ENCODE results near the gene ILF3. TPM values are rescaled to one million over a fixed set of nuclear protein-coding genes. Genes with fewer than 3 reads are reported as not detected.

The ILF3 gene
- total RNA-seq, 5 donors from 2014 or later (not counting 1 experiment from before 2014, with no cell fraction given) = 331 to 490 (median 370) TPM

DNA sequence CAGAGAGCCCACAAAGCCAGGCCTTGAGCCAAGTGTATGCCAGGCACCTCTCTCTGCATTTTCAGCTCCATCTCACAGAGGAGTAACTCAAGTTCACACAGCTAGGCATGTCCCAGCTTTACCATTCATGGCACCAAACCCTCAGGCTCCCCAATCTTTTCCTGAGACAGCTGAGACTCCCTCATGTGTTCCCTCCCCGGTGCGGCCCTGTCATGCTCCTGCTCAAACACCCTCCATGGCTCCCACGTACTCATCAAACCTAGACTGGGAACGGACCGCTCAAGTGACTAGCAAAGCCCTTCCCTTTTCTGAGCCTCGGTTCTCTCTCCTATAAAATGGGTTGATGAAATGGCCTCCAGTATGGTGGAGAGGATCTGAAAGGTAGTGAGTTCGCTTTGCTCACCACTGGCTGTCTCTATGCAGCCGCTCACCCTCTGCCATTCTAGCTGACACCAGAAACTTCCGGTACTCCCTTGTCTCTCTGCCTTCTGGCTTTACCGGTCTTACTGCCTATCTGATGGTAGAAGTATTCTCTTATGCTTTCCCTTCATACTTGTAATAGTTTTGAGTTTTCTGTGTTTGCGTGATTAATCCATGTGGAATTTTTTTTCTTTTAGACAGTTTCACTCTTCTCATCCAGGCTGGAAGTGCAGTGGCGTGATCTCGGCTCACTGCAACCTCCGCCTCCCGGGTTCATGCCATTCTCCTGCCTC is 36.6 kb upstream of the ILF3 start:
- ATAC-seq (replicated peaks in 1 of 4) = no peak
- peaks cover 19% of the 10 kb centered on the region for H3K36me3 Mint-ChIP-seq
- no peaks in the 10 kb centered on the region for H3K9me3 Mint-ChIP-seq

GRCh38 chr19:10618846-10619245 is 35.3 kb upstream of the ILF3 start:
- ATAC-seq (replicated peaks in 1 of 4) (no peak), DNase-seq (no peak)
- WGBS (ENCODE audit: insufficient coverage) = 92% methylated on average over 5 of the region's 8 CpGs
- Histone ChIP-seq H3K36me3 (ENCODE audit: control insufficient read depth in 2 of 2, extremely low read depth in 1 of 2, insufficient read depth in 1 of 2, low read length in 1 of 2) (peaks cover 0 to 30% of the 10 kb centered on the region in 2 donors), H3K9me3 (no peaks in the 10 kb centered on the region), H3K27me3 (replicated peaks in 1 of 2; ENCODE audit: control insufficient read depth in 2 of 2, extremely low read depth in 1 of 2, insufficient read depth in 2 of 2, low read length in 1 of 2) (no peaks in the 10 kb centered on the region), H3K4me1 (ENCODE audit: control insufficient read depth in 1 of 2, extremely low read depth in 1 of 2, insufficient read depth in 2 of 2, low read length in 2 of 2) (peaks cover 9 to 81% of the 10 kb centered on the region in 2 experiments), H3K27ac (ENCODE audit: low read length) (no peak overlapping the region), H3K4me3 (ENCODE audit: control insufficient read depth in 1 of 2, extremely low read depth in 1 of 2, low read length in 1 of 2) (no peak overlapping the region)
- H3K36me3 Mint-ChIP-seq = peaks cover 11% of the 10 kb centered on the region
- CTCF ChIA-PET = interaction anchor here (1.1 to 1.3 kb wide), 2 partner anchors 15 to 37 kb away, joined by 3 to 9 read pairs; no protein-coding TSS in a partner anchor
- POLR2A ChIA-PET = no interaction called here
- H3K4me3 Mint-ChIP-seq = no peak overlapping the region
- H3K27me3 Mint-ChIP-seq = no peaks in the 10 kb centered on the region
- no peaks in the 10 kb centered on the region for H3K9me3 Mint-ChIP-seq
- H3K27ac Mint-ChIP-seq = peak overlapping the region in 1 of 2 donors; percentile 28
- peaks cover 55 to 65% (median 56%) of the 10 kb centered on the region in 3 donors for H3K4me1 Mint-ChIP-seq

More for the DNA sequence above, 36.6 kb upstream of the ILF3 start:
- Histone ChIP-seq H3K27me3 (replicated peaks in 1 of 2; ENCODE audit: control insufficient read depth in 2 of 2, extremely low read depth in 1 of 2, insufficient read depth in 2 of 2, low read length in 1 of 2) (no peaks in the 10 kb centered on the region), H3K36me3 (ENCODE audit: control insufficient read depth in 2 of 2, extremely low read depth in 1 of 2, insufficient read depth in 1 of 2, low read length in 1 of 2) (peaks cover 0 to 33% of the 10 kb centered on the region in 2 donors), H3K27ac (ENCODE audit: low read length) (no peak overlapping the region), H3K9me3 (no peaks in the 10 kb centered on the region), H3K4me3 (ENCODE audit: control insufficient read depth in 1 of 2, extremely low read depth in 1 of 2, low read length in 1 of 2) (no peak overlapping the region), H3K4me1 (ENCODE audit: control insufficient read depth in 1 of 2, extremely low read depth in 1 of 2, insufficient read depth in 2 of 2, low read length in 2 of 2) (peaks cover 6 to 73% of the 10 kb centered on the region in 2 experiments)
- WGBS (ENCODE audit: insufficient coverage) = 100% methylated on average over 4 of the region's 15 CpGs
- Mint-ChIP-seq H3K27me3 (no peaks in the 10 kb centered on the region), H3K4me1 (peaks cover 56 to 63% (median 62%) of the 10 kb centered on the region in 3 donors), H3K4me3 (no peak overlapping the region), H3K27ac (peak overlapping the region; percentile 45 to 77)
- ChIA-PET POLR2A (interaction anchor here in 1 of 2 donors (0.7 kb wide), 1 partner anchor 14 kb away, joined by 9 read pairs; no protein-coding TSS in a partner anchor), CTCF (interaction anchor here in 1 of 2 donors (1.1 kb wide), 1 partner anchor 14 kb away, joined by 3 read pairs; no protein-coding TSS in a partner anchor)
- no peak for DNase-seq

DNA sequence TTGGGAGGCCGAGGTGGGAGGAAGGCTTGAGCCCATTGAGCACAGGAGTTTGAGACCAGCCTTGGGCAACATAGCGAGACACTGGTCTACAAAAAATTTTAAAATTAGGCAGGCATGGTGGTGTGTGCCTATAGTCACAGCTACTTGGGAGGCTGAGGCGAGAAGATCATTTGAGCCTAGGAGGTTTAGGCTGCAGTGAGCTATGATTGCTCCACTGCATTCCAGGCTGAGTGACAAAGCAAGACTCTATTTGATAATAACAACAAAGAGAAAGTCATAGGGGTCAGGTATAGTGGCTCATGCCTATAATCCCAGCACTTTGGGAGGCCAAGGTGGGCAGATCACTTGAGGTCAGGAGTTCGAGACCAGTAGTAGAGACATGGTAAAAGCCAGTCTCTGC is 33.4 kb upstream of the ILF3 start:
- ATAC-seq (replicated peaks in 1 of 4) = no peak
- H3K4me1 ChIP-seq (ENCODE audit: control insufficient read depth in 1 of 2, extremely low read depth in 1 of 2, insufficient read depth in 2 of 2, low read length in 2 of 2) = peaks cover 14 to 80% of the 10 kb centered on the region in 2 experiments
- peaks cover 50 to 66% (median 57%) of the 10 kb centered on the region in 3 donors for H3K4me1 Mint-ChIP-seq

DNA sequence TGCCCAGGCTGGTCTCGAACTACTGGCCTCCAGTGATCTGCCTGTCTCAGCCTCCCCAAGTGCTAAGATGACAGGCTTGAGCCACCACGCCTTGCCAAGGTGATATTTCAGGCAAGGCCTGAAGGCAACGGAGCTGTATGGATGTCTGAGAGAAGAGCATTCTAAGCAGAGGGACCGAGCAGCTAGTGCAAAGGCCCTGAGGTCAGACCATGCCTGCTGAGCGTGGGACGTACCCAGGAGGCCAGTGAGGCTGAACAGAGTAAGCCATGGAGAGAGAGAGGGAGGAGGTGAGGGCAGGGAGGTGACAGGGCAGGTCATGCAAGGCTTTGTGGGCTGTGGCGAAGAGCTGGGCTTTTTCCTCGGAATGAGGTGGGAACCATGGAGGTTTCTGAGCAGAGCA is 32.2 kb upstream of the ILF3 start:
- H3K4me3 Mint-ChIP-seq = no peak overlapping the region
- H3K27ac ChIP-seq (ENCODE audit: low read length) = no peak overlapping the region
- peak overlapping the region; percentile 86 to 89 for H3K27ac Mint-ChIP-seq
- 95% methylated on average over 8 of the region's 8 CpGs for WGBS (ENCODE audit: insufficient coverage)
- no peak overlapping the region for H3K4me3 ChIP-seq (ENCODE audit: control insufficient read depth in 1 of 2, extremely low read depth in 1 of 2, low read length in 1 of 2)
- no peaks in the 10 kb centered on the region for H3K9me3 Mint-ChIP-seq
- peaks cover 46 to 62% (median 55%) of the 10 kb centered on the region in 3 donors for H3K4me1 Mint-ChIP-seq
- no peaks in the 10 kb centered on the region for H3K27me3 Mint-ChIP-seq
- no peaks in the 10 kb centered on the region for H3K27me3 ChIP-seq (replicated peaks in 1 of 2; ENCODE audit: control insufficient read depth in 2 of 2, extremely low read depth in 1 of 2, insufficient read depth in 2 of 2, low read length in 1 of 2)
- ATAC-seq (replicated peaks in 1 of 4) (no peak), DNase-seq (no peak)
- ChIA-PET POLR2A (no interaction called here), CTCF (no interaction called here)
- H3K9me3 ChIP-seq = no peaks in the 10 kb centered on the region
- H3K36me3 ChIP-seq (ENCODE audit: control insufficient read depth in 2 of 2, extremely low read depth in 1 of 2, insufficient read depth in 1 of 2, low read length in 1 of 2) = peaks cover 0 to 35% of the 10 kb centered on the region in 2 donors
- H3K36me3 Mint-ChIP-seq = peaks cover 11% of the 10 kb centered on the region
- peaks cover 14 to 71% of the 10 kb centered on the region in 2 experiments for H3K4me1 ChIP-seq (ENCODE audit: control insufficient read depth in 1 of 2, extremely low read depth in 1 of 2, insufficient read depth in 2 of 2, low read length in 2 of 2)

More for the DNA sequence above, 33.4 kb upstream of the ILF3 start:
- H3K9me3 ChIP-seq = no peaks in the 10 kb centered on the region
- WGBS (ENCODE audit: insufficient coverage) = 96% methylated on average over 3 of the region's 4 CpGs
- Mint-ChIP-seq H3K4me3 (no peak overlapping the region), H3K9me3 (no peaks in the 10 kb centered on the region), H3K27ac (peak overlapping the region; percentile 69 to 71), H3K27me3 (no peaks in the 10 kb centered on the region), H3K36me3 (peaks cover 11% of the 10 kb centered on the region)
- ChIA-PET POLR2A (no interaction called here), CTCF (interaction anchor here in 1 of 2 donors (0.6 kb wide), 1 partner anchor 362 kb away, joined by 5 read pairs; no protein-coding TSS in a partner anchor)
- no peak overlapping the region for H3K4me3 ChIP-seq (ENCODE audit: control insufficient read depth in 1 of 2, extremely low read depth in 1 of 2, low read length in 1 of 2)
- no peak overlapping the region for H3K27ac ChIP-seq (ENCODE audit: low read length)
- H3K27me3 ChIP-seq (replicated peaks in 1 of 2; ENCODE audit: control insufficient read depth in 2 of 2, extremely low read depth in 1 of 2, insufficient read depth in 2 of 2, low read length in 1 of 2) = no peaks in the 10 kb centered on the region
- no peak for DNase-seq
- H3K36me3 ChIP-seq (ENCODE audit: control insufficient read depth in 2 of 2, extremely low read depth in 1 of 2, insufficient read depth in 1 of 2, low read length in 1 of 2) = peaks cover 0 to 27% of the 10 kb centered on the region in 2 donors

DNA sequence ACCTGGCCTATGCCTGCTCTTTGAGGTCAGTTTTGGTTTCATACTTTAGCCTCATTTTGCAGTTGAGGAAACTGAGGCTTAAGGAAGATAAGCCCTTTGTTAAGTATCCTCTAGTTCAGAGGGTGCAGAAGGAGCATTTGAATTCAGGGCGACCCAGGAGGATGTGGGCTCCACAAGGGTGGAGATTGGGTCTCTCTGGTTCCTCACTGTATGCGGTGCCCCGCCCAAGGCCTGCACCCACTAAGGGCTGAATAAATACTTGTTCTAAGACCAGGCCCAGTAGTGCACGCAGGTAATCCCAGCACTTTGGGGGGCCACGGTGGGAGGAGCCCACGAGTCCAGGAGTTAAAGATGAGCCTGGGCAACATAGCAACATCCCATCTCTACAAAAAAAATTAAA is 29.6 kb upstream of the ILF3 start:
- peaks cover 14 to 56% of the 10 kb centered on the region in 2 experiments for H3K4me1 ChIP-seq (ENCODE audit: control insufficient read depth in 1 of 2, extremely low read depth in 1 of 2, insufficient read depth in 2 of 2, low read length in 2 of 2)
- peaks cover 0 to 47% of the 10 kb centered on the region in 2 donors for H3K36me3 ChIP-seq (ENCODE audit: control insufficient read depth in 2 of 2, extremely low read depth in 1 of 2, insufficient read depth in 1 of 2, low read length in 1 of 2)
- Mint-ChIP-seq H3K27ac (peak overlapping the region; percentile 79 to 89), H3K27me3 (no peaks in the 10 kb centered on the region), H3K4me1 (peaks cover 42 to 53% (median 46%) of the 10 kb centered on the region in 3 donors), H3K4me3 (peak overlapping the region in 1 of 3 donors; percentile 68), H3K36me3 (peaks cover 17% of the 10 kb centered on the region), H3K9me3 (no peaks in the 10 kb centered on the region)
- 47% methylated on average over 5 of the region's 6 CpGs for WGBS (ENCODE audit: insufficient coverage)
- peak overlapping the region; percentile 25 for H3K27ac ChIP-seq (ENCODE audit: low read length)
- ATAC-seq (replicated peaks in 1 of 4) = peak; percentile 86 to 94 (median 90)
- ChIA-PET POLR2A (no interaction called here), CTCF (interaction anchor here (0.6 to 0.7 kb wide), 2 partner anchors 220 to 951 kb away, joined by 3 to 7 read pairs; no protein-coding TSS in a partner anchor)
- DNase-seq = peak in 30 of 35 experiments; percentile 8 to 44 (median 27)
- H3K27me3 ChIP-seq (replicated peaks in 1 of 2; ENCODE audit: control insufficient read depth in 2 of 2, extremely low read depth in 1 of 2, insufficient read depth in 2 of 2, low read length in 1 of 2) = no peaks in the 10 kb centered on the region
- H3K9me3 ChIP-seq = no peaks in the 10 kb centered on the region
- H3K4me3 ChIP-seq (ENCODE audit: control insufficient read depth in 1 of 2, extremely low read depth in 1 of 2, low read length in 1 of 2) = no peak overlapping the region

- no peaks in the 10 kb centered on the region for H3K27me3 Mint-ChIP-seq
- CTCF ChIA-PET = interaction anchor here in 1 of 2 donors (0.7 kb wide), 1 partner anchor 951 kb away, joined by 3 read pairs; no protein-coding TSS in a partner anchor
- peaks cover 17% of the 10 kb centered on the region for H3K36me3 Mint-ChIP-seq
- H3K27me3 ChIP-seq (replicated peaks in 1 of 2; ENCODE audit: control insufficient read depth in 2 of 2, extremely low read depth in 1 of 2, insufficient read depth in 2 of 2, low read length in 1 of 2) = no peaks in the 10 kb centered on the region
- peak within 1 kb of the TSS; percentile 25 for H3K27ac ChIP-seq (ENCODE audit: low read length)
- H3K9me3 ChIP-seq = no peaks in the 10 kb centered on the region
- H3K4me1 ChIP-seq (ENCODE audit: control insufficient read depth in 1 of 2, extremely low read depth in 1 of 2, insufficient read depth in 2 of 2, low read length in 2 of 2) = peaks cover 14 to 52% of the 10 kb centered on the region in 2 experiments
- DNase-seq (no peak), ATAC-seq (replicated peaks in 1 of 4) (peak in 1 of 4 experiments; percentile 19)
- POLR2A ChIA-PET = interaction anchor here in 1 of 2 donors (0.7 kb wide), 1 partner anchor 14 kb away, joined by 5 read pairs; no protein-coding TSS in a partner anchor
- peaks cover 0 to 48% of the 10 kb centered on the region in 2 donors for H3K36me3 ChIP-seq (ENCODE audit: control insufficient read depth in 2 of 2, extremely low read depth in 1 of 2, insufficient read depth in 1 of 2, low read length in 1 of 2)
- peak within 1 kb of the TSS in 1 of 2 donors; percentile 5 for H3K4me3 ChIP-seq (ENCODE audit: control insufficient read depth in 1 of 2, extremely low read depth in 1 of 2, low read length in 1 of 2)
- WGBS (ENCODE audit: insufficient coverage) = 96% methylated on average over 12 of the region's 53 CpGs
- H3K4me1 Mint-ChIP-seq = peaks cover 41 to 49% (median 42%) of the 10 kb centered on the region in 3 donors
- peak within 1 kb of the TSS; percentile 79 to 89 for H3K27ac Mint-ChIP-seq
- H3K9me3 Mint-ChIP-seq = no peaks in the 10 kb centered on the region
- H3K4me3 Mint-ChIP-seq = peak within 1 kb of the TSS in 1 of 3 donors; percentile 68
Measured at GRCh38 chr19:10625003-10625761, 29.0 kb upstream of the ILF3 start, which contains the start of gene SLC44A2. TSS of gene SLC44A2 (plus strand) at chr19:10625553. CDS start at chr19:10625634, 81 bp downstream.
